ENCODE measurements around the gene MARCHF3.
A peak's percentile ranks its signal among the peaks of the same experiment; 100 is the strongest.

MARCHF3 gene

DNA sequence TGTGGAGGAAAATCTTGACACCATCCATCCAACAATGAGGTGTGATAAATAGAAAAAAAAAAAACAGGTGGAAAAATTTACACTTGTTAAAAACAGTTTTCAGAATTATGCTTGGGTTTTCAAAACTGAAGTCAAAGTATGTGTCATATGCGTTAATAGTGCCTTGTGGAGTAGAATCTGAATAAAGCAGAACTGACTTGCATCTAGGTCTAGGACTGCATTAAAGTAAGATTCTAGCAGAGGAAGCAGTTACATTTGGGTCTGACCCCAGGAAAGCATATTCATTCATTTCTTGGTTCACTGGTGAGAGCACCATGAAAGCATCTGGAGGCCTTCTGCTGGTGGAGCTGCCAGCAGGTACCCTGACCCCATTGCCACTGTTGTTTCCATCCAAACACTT is 89.0 kb downstream of the MARCHF3 start:
- H3K9me3 ChIP-seq (replicated peaks; ENCODE audit: low read length), result no peaks in the 10 kb centered on the region
- peaks cover 24% of the 10 kb centered on the region for H3K4me1 ChIP-seq (ENCODE audit: control insufficient read depth, insufficient read depth, low read length)
- no peaks in the 10 kb centered on the region for H3K27me3 ChIP-seq (ENCODE audit: control insufficient read depth, insufficient read depth, low read length)

DNA sequence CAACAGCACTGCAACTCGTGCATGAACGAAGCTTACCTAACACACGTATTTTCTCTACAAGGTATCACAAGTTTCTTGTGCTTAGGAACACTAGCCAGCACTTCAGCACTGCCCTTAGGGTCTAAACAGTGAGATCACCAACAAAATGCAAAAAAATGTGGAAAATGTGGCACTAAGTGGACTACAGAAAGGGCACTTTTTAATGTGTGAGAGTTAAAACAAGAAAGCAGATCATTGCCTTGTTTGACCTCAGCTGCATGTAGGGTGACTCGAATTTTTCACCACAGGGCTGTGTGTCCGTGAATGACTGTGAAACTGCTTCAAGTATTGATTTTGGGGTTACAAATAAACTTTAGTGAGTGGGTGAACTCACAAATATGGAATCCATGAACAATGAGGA is 90.5 kb downstream of the MARCHF3 start:
- peaks cover 24% of the 10 kb centered on the region for H3K4me1 ChIP-seq (ENCODE audit: control insufficient read depth, insufficient read depth, low read length)
- H3K9ac ChIP-seq (ENCODE audit: low read depth, low read length), result no peak overlapping the region
- no peaks in the 10 kb centered on the region for H3K27me3 ChIP-seq (ENCODE audit: control insufficient read depth, insufficient read depth, low read length)
- H3K4me3 ChIP-seq (ENCODE audit: low read length), result no peak overlapping the region
- H3K36me3 ChIP-seq (ENCODE audit: insufficient read depth, low read length), result no peaks in the 10 kb centered on the region
- H3K4me2 ChIP-seq (ENCODE audit: low read length), result no peak overlapping the region
- no peaks in the 10 kb centered on the region for H3K9me3 ChIP-seq (replicated peaks; ENCODE audit: low read length)

More for the DNA sequence above, 89.0 kb downstream of the MARCHF3 start:
- Histone ChIP-seq H3K36me3 (ENCODE audit: insufficient read depth, low read length) (no peaks in the 10 kb centered on the region), H3K4me3 (ENCODE audit: low read length) (no peak overlapping the region), H3K9ac (ENCODE audit: low read depth, low read length) (no peak overlapping the region), H3K4me2 (ENCODE audit: low read length) (no peak overlapping the region)

DNA sequence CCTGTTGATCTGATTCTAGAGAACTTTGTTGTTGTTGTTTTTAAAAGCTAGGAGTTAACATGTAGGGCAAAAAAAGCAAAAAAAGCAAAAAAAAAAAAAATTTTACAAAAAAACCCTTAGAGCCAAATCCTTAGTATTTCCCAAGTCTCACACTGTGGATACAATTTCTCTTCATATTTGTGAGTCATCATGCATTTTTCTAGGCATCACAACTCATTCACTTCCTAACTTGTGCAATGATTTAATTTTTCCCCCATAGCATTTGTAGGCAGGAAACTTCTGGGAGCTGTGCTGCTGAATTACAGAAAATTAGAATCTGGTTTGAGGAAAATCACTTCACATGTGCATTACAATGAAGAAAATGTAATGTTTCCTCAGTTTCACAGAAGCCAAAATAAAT is 91.9 kb downstream of the MARCHF3 start:
- H3K9me3 ChIP-seq (replicated peaks; ENCODE audit: low read length), result no peaks in the 10 kb centered on the region
- no peak overlapping the region for H3K9ac ChIP-seq (ENCODE audit: low read depth, low read length)
- no peaks in the 10 kb centered on the region for H3K27me3 ChIP-seq (ENCODE audit: control insufficient read depth, insufficient read depth, low read length)
- H3K4me1 ChIP-seq (ENCODE audit: control insufficient read depth, insufficient read depth, low read length), result peaks cover 24% of the 10 kb centered on the region
- H3K4me3 ChIP-seq (ENCODE audit: low read length), result no peak overlapping the region
- no peaks in the 10 kb centered on the region for H3K36me3 ChIP-seq (ENCODE audit: insufficient read depth, low read length)
- H3K4me2 ChIP-seq (ENCODE audit: low read length), result peak overlapping the region; percentile 29

DNA sequence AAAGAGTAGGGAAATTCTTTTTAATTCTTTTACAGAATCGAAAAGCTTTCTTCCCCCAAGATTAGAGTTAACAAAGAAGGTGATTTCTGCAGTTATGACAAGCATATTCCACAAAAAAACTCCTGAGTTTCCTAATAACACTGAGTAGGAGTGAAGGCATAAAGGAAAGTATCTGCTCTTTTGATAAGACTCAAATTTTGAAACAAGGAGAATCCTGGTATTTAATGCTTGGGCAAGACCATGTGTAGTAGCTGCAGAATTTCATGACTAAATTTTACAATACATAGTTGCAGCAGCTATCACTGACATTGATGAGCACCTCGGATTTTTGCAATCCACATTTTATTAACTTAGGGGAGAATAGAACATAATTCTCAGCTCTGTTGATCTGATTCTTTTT is 92.6 kb downstream of the MARCHF3 start:
- no peak overlapping the region for H3K4me3 ChIP-seq (ENCODE audit: low read length)
- no peaks in the 10 kb centered on the region for H3K36me3 ChIP-seq (ENCODE audit: insufficient read depth, low read length)
- peaks cover 24% of the 10 kb centered on the region for H3K4me1 ChIP-seq (ENCODE audit: control insufficient read depth, insufficient read depth, low read length)

DNA sequence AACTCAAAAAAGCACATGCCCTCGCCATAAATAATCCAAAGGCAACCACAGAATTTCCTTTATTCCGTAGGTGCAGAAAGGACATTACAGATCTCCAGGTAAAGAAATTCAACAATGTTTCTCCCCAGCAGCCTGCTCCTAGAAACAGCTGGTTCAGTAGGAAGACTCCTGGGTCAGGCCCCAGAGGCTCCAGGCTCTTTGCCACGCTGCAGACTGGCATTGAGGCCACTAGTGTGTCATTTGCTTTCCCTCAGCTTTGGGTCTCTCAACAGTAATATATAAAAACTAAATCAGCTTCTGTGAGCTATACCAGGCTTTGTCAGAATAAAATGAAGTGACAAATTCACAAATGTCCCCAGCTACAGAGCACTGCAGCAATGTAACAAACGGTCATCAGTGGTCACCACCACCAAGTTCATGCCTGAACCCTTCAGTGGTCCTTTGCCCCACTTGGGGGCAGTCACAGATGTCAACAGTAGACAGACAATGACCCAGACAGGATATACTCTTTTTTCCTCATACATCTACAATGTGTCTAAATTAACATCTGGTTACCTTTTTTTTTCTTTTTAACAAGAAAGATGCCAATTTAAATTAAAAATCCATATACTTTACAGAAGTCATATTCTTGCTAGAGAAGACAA is 93.5 kb downstream of the MARCHF3 start:
- no peak overlapping the region for H3K4me3 ChIP-seq (ENCODE audit: low read length)
- no peak overlapping the region for H3K4me2 ChIP-seq (ENCODE audit: low read length)
- H3K4me1 ChIP-seq (ENCODE audit: control insufficient read depth, insufficient read depth, low read length), result peaks cover 24% of the 10 kb centered on the region
- no peak overlapping the region for H3K9ac ChIP-seq (ENCODE audit: low read depth, low read length)
- H3K36me3 ChIP-seq (ENCODE audit: insufficient read depth, low read length), result no peaks in the 10 kb centered on the region
- H3K9me3 ChIP-seq (replicated peaks; ENCODE audit: low read length), result no peaks in the 10 kb centered on the region
- H3K27me3 ChIP-seq (ENCODE audit: control insufficient read depth, insufficient read depth, low read length), result no peaks in the 10 kb centered on the region

More for the DNA sequence above, 92.6 kb downstream of the MARCHF3 start:
- Histone ChIP-seq H3K9ac (ENCODE audit: low read depth, low read length) (no peak overlapping the region), H3K27me3 (ENCODE audit: control insufficient read depth, insufficient read depth, low read length) (no peaks in the 10 kb centered on the region), H3K9me3 (replicated peaks; ENCODE audit: low read length) (no peaks in the 10 kb centered on the region), H3K4me2 (ENCODE audit: low read length) (no peak overlapping the region)

DNA sequence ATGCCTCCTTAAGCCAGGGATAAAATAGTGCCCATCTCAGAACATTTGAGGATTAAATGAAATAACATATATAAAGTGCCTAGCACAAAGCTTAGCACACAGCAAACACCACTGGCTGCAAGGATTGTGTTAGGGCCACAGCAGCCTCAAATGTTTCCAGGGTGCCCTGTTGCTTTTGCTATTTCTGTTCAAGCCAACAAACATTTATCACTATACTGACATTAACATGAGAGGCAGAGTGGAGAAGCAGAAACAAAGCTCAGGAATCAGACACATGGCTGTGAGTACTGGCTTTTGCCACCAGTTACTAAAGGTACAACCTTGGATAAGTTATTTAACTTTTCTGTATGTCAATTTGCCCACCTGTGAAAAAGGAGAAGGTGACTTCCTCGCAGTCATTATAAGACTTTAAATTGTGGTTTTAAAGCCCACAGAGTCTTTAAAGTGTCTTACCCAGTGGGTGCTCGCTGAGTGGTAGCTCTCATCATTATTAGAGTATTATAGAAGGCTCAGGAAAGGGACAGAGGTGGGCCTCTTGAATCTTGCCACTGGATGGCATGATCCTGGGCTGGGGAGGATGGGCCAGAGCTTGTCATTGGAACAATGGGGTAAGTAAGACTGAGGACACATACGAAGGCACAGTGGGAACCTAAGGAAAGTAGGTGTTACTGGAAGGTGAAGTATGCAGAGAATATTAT is 98.2 kb downstream of the MARCHF3 start:
- H3K27me3 ChIP-seq (ENCODE audit: control insufficient read depth, insufficient read depth, low read length), result no peaks in the 10 kb centered on the region
- H3K9ac ChIP-seq (ENCODE audit: low read depth, low read length), result no peak overlapping the region
- H3K36me3 ChIP-seq (ENCODE audit: insufficient read depth, low read length), result no peaks in the 10 kb centered on the region
- peaks cover 4% of the 10 kb centered on the region for H3K4me1 ChIP-seq (ENCODE audit: control insufficient read depth, insufficient read depth, low read length)
- no peak overlapping the region for H3K4me2 ChIP-seq (ENCODE audit: low read length)
- no peak overlapping the region for H3K4me3 ChIP-seq (ENCODE audit: low read length)
- no peaks in the 10 kb centered on the region for H3K9me3 ChIP-seq (replicated peaks; ENCODE audit: low read length)

DNA sequence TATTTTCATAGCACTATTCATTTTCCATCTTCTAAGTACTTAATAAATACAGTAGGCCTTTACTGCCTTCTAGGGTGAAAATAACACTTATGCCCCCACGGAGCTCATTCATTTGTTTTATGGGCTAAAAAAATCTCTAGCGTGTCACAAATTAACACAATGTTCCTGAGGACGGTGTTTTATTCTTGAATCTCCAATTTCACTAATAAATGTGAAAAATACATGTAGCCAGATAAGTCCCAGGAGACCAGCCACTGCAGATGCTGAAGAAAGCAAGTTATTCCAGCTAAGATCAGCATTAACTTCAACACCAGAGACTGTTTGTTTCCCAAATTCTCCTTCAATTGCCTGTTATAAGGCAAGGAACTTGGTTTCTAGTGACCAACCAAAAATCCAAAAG is 102.3 kb downstream of the MARCHF3 start:
- Histone ChIP-seq H3K9ac (ENCODE audit: low read depth, low read length) (no peak overlapping the region), H3K4me1 (ENCODE audit: control insufficient read depth, insufficient read depth, low read length) (no peaks in the 10 kb centered on the region), H3K4me3 (ENCODE audit: low read length) (no peak overlapping the region), H3K36me3 (ENCODE audit: insufficient read depth, low read length) (no peaks in the 10 kb centered on the region), H3K27me3 (ENCODE audit: control insufficient read depth, insufficient read depth, low read length) (no peaks in the 10 kb centered on the region), H3K4me2 (ENCODE audit: low read length) (no peak overlapping the region), H3K9me3 (replicated peaks; ENCODE audit: low read length) (no peaks in the 10 kb centered on the region)

DNA sequence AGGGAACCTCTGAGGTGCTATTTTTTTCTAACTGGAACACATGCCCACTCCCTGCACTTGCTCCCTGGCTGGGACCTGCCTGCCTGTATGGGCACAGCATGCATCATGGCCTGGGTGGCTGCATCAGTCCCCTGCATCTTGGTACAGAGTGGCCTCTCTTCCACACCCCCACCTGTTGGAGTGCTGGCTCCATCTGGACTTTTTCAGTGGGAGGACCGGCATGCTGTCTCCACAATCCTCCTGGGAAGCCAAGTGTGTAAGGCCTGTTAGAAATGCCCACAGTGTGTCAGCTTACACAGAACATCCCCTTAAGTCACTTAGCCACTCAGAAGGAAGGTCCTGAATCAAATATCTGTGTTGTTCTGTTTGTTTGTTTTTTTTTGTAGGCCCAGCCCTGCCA is 102.9 kb downstream of the MARCHF3 start:
- H3K27me3 ChIP-seq (ENCODE audit: control insufficient read depth, insufficient read depth, low read length), result no peaks in the 10 kb centered on the region
- no peaks in the 10 kb centered on the region for H3K36me3 ChIP-seq (ENCODE audit: insufficient read depth, low read length)
- H3K9ac ChIP-seq (ENCODE audit: low read depth, low read length), result no peak overlapping the region
- H3K4me2 ChIP-seq (ENCODE audit: low read length), result no peak overlapping the region
- no peak overlapping the region for H3K4me3 ChIP-seq (ENCODE audit: low read length)
- no peaks in the 10 kb centered on the region for H3K9me3 ChIP-seq (replicated peaks; ENCODE audit: low read length)
- no peaks in the 10 kb centered on the region for H3K4me1 ChIP-seq (ENCODE audit: control insufficient read depth, insufficient read depth, low read length)

DNA sequence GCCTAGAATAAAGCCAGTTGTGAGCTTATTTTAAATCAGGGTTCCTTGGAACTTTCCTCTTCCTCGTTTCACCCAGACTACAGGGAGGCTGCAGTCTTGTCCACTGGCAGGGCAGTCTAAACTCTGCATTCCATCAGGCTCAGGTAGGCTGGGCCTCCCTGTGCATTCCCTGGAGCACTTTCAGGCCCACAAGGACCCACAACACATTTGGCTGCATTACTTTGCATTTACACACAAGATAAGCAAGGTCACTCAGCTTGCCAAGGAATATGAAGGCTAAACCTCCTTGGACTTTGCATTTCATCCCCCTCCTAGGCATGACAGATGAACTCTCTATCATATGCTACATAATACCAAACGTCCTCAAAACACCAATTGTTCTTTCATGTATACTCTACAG is 104.2 kb downstream of the MARCHF3 start:
- H3K4me3 ChIP-seq (ENCODE audit: low read length), result no peak overlapping the region
- H3K4me1 ChIP-seq (ENCODE audit: control insufficient read depth, insufficient read depth, low read length), result no peaks in the 10 kb centered on the region
- H3K36me3 ChIP-seq (ENCODE audit: insufficient read depth, low read length), result no peaks in the 10 kb centered on the region
- no peaks in the 10 kb centered on the region for H3K9me3 ChIP-seq (replicated peaks; ENCODE audit: low read length)
- H3K9ac ChIP-seq (ENCODE audit: low read depth, low read length), result no peak overlapping the region
- no peaks in the 10 kb centered on the region for H3K27me3 ChIP-seq (ENCODE audit: control insufficient read depth, insufficient read depth, low read length)
- H3K4me2 ChIP-seq (ENCODE audit: low read length), result no peak overlapping the region

DNA sequence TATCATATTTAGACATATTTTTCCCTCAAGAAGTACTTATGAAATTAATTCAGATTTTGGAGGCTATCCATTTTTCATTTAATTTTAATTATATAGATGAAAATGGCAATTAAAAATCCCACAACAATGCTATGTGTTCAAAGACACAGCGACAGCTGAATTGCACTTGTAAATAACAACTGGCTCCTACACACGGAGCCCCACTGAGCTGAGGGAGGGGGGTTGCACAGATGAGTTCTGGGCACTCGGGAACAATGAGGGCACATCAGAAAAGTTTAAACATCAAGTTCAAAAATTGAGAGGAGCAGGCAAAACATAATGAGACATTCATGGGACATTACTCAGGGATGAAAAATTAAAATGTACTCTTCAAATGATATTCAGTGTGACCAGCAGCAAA is 104.9 kb downstream of the MARCHF3 start:
- Histone ChIP-seq H3K36me3 (ENCODE audit: insufficient read depth, low read length) (no peaks in the 10 kb centered on the region), H3K27me3 (ENCODE audit: control insufficient read depth, insufficient read depth, low read length) (no peaks in the 10 kb centered on the region), H3K4me1 (ENCODE audit: control insufficient read depth, insufficient read depth, low read length) (peaks cover under 1% of the 10 kb centered on the region), H3K9ac (ENCODE audit: low read depth, low read length) (no peak overlapping the region), H3K4me3 (ENCODE audit: low read length) (no peak overlapping the region), H3K9me3 (replicated peaks; ENCODE audit: low read length) (no peaks in the 10 kb centered on the region), H3K4me2 (ENCODE audit: low read length) (no peak overlapping the region)

DNA sequence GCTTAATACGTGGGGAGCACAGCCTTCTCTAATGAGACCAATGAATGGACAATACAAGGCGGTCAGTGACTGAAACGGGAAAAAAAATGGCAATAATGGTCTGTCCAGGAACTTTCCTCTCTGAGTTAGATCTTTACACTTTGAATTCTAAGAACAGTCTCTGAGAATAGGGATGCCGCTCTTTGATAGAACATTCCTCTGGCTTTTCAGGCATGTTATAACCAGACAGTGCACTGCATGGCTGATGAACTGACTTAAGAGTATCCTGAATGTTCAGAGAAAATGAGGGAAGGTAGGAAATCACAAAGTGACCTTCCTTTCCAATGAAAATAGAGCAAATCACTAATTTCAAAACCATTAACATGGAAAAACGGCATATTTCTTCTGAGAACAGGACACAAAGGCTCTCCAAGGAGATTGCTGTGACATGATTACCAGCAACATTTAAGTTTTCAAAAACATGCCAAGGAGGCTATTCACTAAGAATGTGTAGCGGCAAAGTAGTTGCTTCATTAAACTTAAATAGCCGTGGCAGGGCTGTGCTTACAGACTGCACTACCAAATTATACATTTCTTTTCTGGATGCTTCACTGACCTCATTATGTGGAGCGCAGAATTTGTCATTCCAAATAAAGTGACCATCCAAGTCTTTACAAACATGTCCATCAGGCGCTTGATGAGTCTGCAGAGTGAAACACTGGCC is 105.9 kb downstream of the MARCHF3 start:
- Histone ChIP-seq H3K9me3 (replicated peaks; ENCODE audit: low read length) (no peaks in the 10 kb centered on the region), H3K27me3 (ENCODE audit: control insufficient read depth, insufficient read depth, low read length) (no peaks in the 10 kb centered on the region), H3K4me1 (ENCODE audit: control insufficient read depth, insufficient read depth, low read length) (peaks cover 9% of the 10 kb centered on the region), H3K9ac (ENCODE audit: low read depth, low read length) (no peak overlapping the region), H3K4me2 (ENCODE audit: low read length) (no peak overlapping the region), H3K4me3 (ENCODE audit: low read length) (no peak overlapping the region), H3K36me3 (ENCODE audit: insufficient read depth, low read length) (no peaks in the 10 kb centered on the region)

Measured in skeletal muscle satellite cell (primary cell).